ENCODE results near the gene HOXD13.

The HOXD13 gene

DNA sequence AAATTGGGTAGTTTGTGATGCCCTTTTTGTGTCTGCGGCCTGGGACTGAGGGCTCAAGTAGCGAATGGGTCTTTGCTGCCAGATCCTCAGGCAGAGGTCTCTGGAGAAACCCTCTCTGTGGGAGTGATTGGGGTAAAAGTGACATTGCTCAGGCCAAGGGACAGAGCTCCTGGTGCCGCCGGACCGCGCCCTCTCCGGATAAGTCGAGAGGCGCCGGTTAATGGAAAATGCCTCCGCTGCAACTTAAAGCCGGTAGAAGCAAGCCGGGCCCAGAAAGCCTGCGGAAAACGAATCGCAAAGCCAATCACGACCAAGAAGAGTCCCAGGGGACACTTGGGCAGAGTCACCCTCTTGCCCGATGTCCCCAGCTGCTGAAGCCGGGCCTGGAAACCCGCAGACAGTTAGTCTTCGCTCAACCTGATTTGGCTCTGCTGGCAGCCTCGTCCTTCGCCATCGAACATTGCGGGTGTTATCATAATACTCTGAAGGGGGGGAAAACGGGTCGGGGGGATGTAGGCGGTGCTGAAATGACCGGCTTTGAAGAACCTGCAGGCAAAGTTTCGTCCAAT lies 6.7 kb downstream of the HOXD13 start:
- H3K9ac ChIP-seq (ENCODE audit: low read depth, low read length) = no peak overlapping the region
- peak overlapping the region; percentile 28 for H3K4me3 ChIP-seq (ENCODE audit: low read depth, low read length)
- no peaks in the 10 kb centered on the region for H3K36me3 ChIP-seq (ENCODE audit: control insufficient read depth, insufficient read depth, low read length)
- peaks cover 3% of the 10 kb centered on the region for H3K4me1 ChIP-seq (ENCODE audit: control insufficient read depth, insufficient read depth, low read length)
- H3K9me3 ChIP-seq (ENCODE audit: control insufficient read depth, insufficient read depth, low read length) = no peaks in the 10 kb centered on the region
- H3K27me3 ChIP-seq (ENCODE audit: control insufficient read depth, insufficient read depth, low read length) = peaks cover 96% of the 10 kb centered on the region

- peaks cover 96% of the 10 kb centered on the region for H3K27me3 ChIP-seq (ENCODE audit: control insufficient read depth, insufficient read depth, low read length)
- H3K4me1 ChIP-seq (ENCODE audit: control insufficient read depth, insufficient read depth, low read length) = peaks cover 3% of the 10 kb centered on the region
- H3K4me3 ChIP-seq (ENCODE audit: low read depth, low read length) = peak within 1 kb of the TSS; percentile 28
- H3K36me3 ChIP-seq (ENCODE audit: control insufficient read depth, insufficient read depth, low read length) = no peaks in the 10 kb centered on the region
- no peaks in the 10 kb centered on the region for H3K9me3 ChIP-seq (ENCODE audit: control insufficient read depth, insufficient read depth, low read length)
- no peak within 1 kb of the TSS for H3K9ac ChIP-seq (ENCODE audit: low read depth, low read length)
These were observed 7.4 kb downstream of the HOXD13 start, which contains the start of gene HOXD12 for GRCh38 chr2:176099728-176100546. TSS of gene HOXD12 (plus strand) at chr2:176099795. CDS start at chr2:176099802, 7 bp downstream.

GRCh38 chr2:176100547-176101140 lies 8.1 kb downstream of the HOXD13 start:
- Histone ChIP-seq H3K4me1 (ENCODE audit: control insufficient read depth, insufficient read depth, low read length) (peaks cover 3% of the 10 kb centered on the region), H3K4me3 (ENCODE audit: low read depth, low read length) (peak overlapping the region; percentile 27), H3K9ac (ENCODE audit: low read depth, low read length) (no peak overlapping the region), H3K27me3 (ENCODE audit: control insufficient read depth, insufficient read depth, low read length) (peaks cover 96% of the 10 kb centered on the region), H3K9me3 (ENCODE audit: control insufficient read depth, insufficient read depth, low read length) (no peaks in the 10 kb centered on the region), H3K36me3 (ENCODE audit: control insufficient read depth, insufficient read depth, low read length) (no peaks in the 10 kb centered on the region)

- H3K4me3 ChIP-seq (ENCODE audit: low read depth, low read length) = peak overlapping the region; percentile 27
- H3K36me3 ChIP-seq (ENCODE audit: control insufficient read depth, insufficient read depth, low read length) = no peaks in the 10 kb centered on the region
- H3K9ac ChIP-seq (ENCODE audit: low read depth, low read length) = no peak overlapping the region
- peaks cover 96% of the 10 kb centered on the region for H3K27me3 ChIP-seq (ENCODE audit: control insufficient read depth, insufficient read depth, low read length)
- no peaks in the 10 kb centered on the region for H3K9me3 ChIP-seq (ENCODE audit: control insufficient read depth, insufficient read depth, low read length)
- H3K4me1 ChIP-seq (ENCODE audit: control insufficient read depth, insufficient read depth, low read length) = peaks cover 2% of the 10 kb centered on the region
These were observed 8.8 kb downstream of the HOXD13 start for GRCh38 chr2:176101216-176101830.

GRCh38 chr2:176101842-176102241 lies 9.3 kb downstream of the HOXD13 start:
- Histone ChIP-seq H3K27me3 (ENCODE audit: control insufficient read depth, insufficient read depth, low read length) (peaks cover 93% of the 10 kb centered on the region), H3K4me1 (ENCODE audit: control insufficient read depth, insufficient read depth, low read length) (no peaks in the 10 kb centered on the region), H3K36me3 (ENCODE audit: control insufficient read depth, insufficient read depth, low read length) (no peaks in the 10 kb centered on the region), H3K9me3 (ENCODE audit: control insufficient read depth, insufficient read depth, low read length) (no peaks in the 10 kb centered on the region), H3K9ac (ENCODE audit: low read depth, low read length) (no peak overlapping the region), H3K4me3 (ENCODE audit: low read depth, low read length) (peak overlapping the region; percentile 30)

GRCh38 chr2:176102309-176102866 lies 9.9 kb downstream of the HOXD13 start:
- Histone ChIP-seq H3K27me3 (ENCODE audit: control insufficient read depth, insufficient read depth, low read length) (peaks cover 96% of the 10 kb centered on the region), H3K9me3 (ENCODE audit: control insufficient read depth, insufficient read depth, low read length) (no peaks in the 10 kb centered on the region), H3K9ac (ENCODE audit: low read depth, low read length) (no peak overlapping the region), H3K4me1 (ENCODE audit: control insufficient read depth, insufficient read depth, low read length) (no peaks in the 10 kb centered on the region), H3K4me3 (ENCODE audit: low read depth, low read length) (no peak overlapping the region), H3K36me3 (ENCODE audit: control insufficient read depth, insufficient read depth, low read length) (no peaks in the 10 kb centered on the region)

DNA sequence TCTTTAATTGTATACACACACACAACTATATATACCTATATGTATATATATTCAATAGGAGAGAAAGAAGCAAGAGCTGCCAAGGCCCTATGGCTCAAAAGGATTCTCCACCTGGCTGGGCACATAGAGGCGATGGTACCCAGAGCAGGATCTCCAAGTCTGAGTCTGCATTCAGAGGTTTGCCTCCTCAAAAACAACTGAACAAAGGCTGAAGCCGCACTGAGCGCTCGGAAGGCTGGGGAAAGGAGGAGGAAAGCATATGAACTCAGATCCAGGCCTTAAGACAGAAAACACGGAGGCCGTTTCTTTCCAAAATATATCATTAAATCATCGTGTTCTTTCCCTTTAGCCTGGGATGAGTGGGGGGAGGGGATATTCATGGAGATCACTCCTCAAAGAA lies 10.7 kb downstream of the HOXD13 start:
- Histone ChIP-seq H3K4me1 (ENCODE audit: control insufficient read depth, insufficient read depth, low read length) (no peaks in the 10 kb centered on the region), H3K36me3 (ENCODE audit: control insufficient read depth, insufficient read depth, low read length) (no peaks in the 10 kb centered on the region), H3K9me3 (ENCODE audit: control insufficient read depth, insufficient read depth, low read length) (no peaks in the 10 kb centered on the region), H3K27me3 (ENCODE audit: control insufficient read depth, insufficient read depth, low read length) (peaks cover 95% of the 10 kb centered on the region), H3K4me3 (ENCODE audit: low read depth, low read length) (no peak overlapping the region), H3K9ac (ENCODE audit: low read depth, low read length) (no peak overlapping the region)

DNA sequence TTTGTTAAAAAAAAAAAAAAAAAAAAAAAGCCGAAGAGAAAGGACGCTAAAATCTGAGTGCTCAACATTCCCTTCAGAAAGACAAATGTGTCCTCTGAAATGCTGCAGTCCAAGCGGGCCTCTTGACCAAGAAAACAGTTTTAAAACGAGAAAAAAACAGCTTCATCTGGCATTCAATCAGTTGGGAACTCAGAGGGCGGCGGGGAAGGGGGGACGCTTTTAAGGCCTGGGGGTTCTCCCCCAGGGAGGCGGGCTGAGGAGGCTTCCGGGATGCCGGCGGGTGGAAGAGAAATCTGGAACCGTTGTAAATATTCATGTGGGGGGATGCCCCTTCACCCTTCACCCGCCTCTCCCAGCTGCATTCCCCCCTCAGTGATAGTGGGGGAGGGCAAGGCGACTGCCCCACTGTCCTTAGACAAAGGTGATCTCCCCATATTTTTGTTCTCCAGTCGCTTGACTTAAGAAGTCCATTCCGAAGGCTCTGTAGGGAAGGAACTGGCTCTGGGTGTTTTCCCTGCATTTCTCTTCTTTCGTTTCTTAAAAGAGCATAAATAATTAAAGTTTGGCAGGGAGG lies 11.3 kb downstream of the HOXD13 start:
- H3K36me3 ChIP-seq (ENCODE audit: control insufficient read depth, insufficient read depth, low read length) = no peaks in the 10 kb centered on the region
- H3K9me3 ChIP-seq (ENCODE audit: control insufficient read depth, insufficient read depth, low read length) = no peaks in the 10 kb centered on the region
- H3K4me3 ChIP-seq (ENCODE audit: low read depth, low read length) = peak overlapping the region; percentile 30
- H3K4me1 ChIP-seq (ENCODE audit: control insufficient read depth, insufficient read depth, low read length) = no peaks in the 10 kb centered on the region
- H3K27me3 ChIP-seq (ENCODE audit: control insufficient read depth, insufficient read depth, low read length) = peaks cover 94% of the 10 kb centered on the region
- H3K9ac ChIP-seq (ENCODE audit: low read depth, low read length) = no peak overlapping the region

DNA sequence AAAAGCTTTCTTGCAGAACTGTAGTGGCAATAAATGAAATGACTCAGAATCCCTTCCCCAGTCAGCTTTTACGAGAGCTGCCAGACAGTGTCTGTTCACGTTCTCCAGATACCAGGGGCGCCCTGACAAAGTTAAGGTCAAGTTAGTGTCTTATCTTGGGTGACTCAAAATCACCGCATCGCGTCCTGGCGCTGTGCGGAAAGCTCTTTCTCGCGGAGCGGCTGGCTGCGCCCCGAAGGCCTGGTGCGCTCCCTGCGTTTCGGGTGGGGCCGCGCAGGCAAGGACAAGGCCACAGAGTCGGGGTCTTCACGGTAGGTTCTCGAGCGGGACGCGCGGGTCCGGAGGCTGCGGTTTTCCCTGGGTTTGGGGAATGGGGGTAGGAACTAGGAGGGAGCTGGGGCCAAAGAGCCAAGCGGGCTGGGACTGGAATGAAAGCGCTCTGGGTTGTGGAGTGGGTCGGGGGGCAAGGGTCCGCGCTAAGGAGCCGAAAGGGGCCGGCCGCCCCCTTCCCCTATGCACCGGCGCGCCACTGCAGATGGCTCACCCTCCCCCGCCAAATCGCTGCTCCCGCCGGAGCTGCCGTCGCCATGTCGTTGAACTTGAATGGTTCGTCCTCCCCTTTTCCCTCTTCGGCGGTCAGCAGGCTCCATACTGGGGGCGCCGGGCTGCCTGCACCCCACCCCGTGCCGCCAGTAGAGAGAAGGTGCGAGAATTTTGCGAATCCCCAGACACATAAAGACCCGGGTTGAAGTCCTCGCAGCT lies 12.0 kb downstream of the HOXD13 start:
- Histone ChIP-seq H3K4me1 (ENCODE audit: control insufficient read depth, insufficient read depth, low read length) (no peaks in the 10 kb centered on the region), H3K27me3 (ENCODE audit: control insufficient read depth, insufficient read depth, low read length) (peaks cover 94% of the 10 kb centered on the region), H3K9ac (ENCODE audit: low read depth, low read length) (no peak overlapping the region), H3K4me3 (ENCODE audit: low read depth, low read length) (peak overlapping the region; percentile 30), H3K9me3 (ENCODE audit: control insufficient read depth, insufficient read depth, low read length) (no peaks in the 10 kb centered on the region), H3K36me3 (ENCODE audit: control insufficient read depth, insufficient read depth, low read length) (no peaks in the 10 kb centered on the region)

GRCh38 chr2:176105078-176105729 lies 12.7 kb downstream of the HOXD13 start:
- Histone ChIP-seq H3K27me3 (ENCODE audit: control insufficient read depth, insufficient read depth, low read length) (peaks cover 94% of the 10 kb centered on the region), H3K9me3 (ENCODE audit: control insufficient read depth, insufficient read depth, low read length) (no peaks in the 10 kb centered on the region), H3K36me3 (ENCODE audit: control insufficient read depth, insufficient read depth, low read length) (no peaks in the 10 kb centered on the region), H3K4me3 (ENCODE audit: low read depth, low read length) (peak overlapping the region; percentile 30), H3K9ac (ENCODE audit: low read depth, low read length) (no peak overlapping the region), H3K4me1 (ENCODE audit: control insufficient read depth, insufficient read depth, low read length) (no peaks in the 10 kb centered on the region)

Measured in iPS-15b (cell line).